Activated T-helper 1 cell treated with Interleukin-2 at 50 U/mL for 16 hours (primary cell): ENCODE measurements around the gene SSR4.
"Not testable (repeated sequence)": the region's sequence is repeated elsewhere in the genome, so short reads cannot be mapped to it uniquely, and the experiment has no call there.

ENCODE experiments used
- DNase-seq: peaks from one replicate; pipeline ENCODE4 v3.0.0-alpha.2; 2020; ENCODE audit warnings: low read depth

Gene SSR4

GRCh38 chrX:153794018-153794896 lies at the start of gene SSR4, which contains the start of gene IDH3G:
Gene SSR4, plus strand, starts transcription at chrX:153794668. Its CDS starts 20 bp downstream, at chrX:153794688.
Gene IDH3G, minus strand, starts transcription at chrX:153794375. Its CDS starts 49 bp downstream, at chrX:153794326.
- peak; percentile 89 for DNase-seq

DNA sequence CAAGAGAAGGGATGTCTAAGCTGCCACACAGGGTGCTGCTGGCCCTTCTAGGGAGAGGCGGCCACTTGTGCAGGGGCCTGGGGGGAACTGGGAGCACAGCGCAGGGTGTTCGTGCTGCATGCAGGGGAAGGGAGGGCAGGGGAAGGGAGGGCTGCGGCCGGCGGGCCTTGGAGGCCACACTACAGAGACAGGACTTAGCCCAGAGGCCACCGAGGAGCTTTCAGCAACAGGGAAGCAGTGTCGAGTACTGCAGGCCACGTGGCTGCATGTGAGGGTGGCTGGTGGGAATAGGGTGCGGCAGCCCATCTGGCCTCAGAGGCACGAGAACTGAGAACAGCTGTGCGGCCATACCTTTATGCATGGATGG lies 49.4 kb upstream of the SSR4 start:
- DNase-seq = not testable (repeated sequence)

DNA sequence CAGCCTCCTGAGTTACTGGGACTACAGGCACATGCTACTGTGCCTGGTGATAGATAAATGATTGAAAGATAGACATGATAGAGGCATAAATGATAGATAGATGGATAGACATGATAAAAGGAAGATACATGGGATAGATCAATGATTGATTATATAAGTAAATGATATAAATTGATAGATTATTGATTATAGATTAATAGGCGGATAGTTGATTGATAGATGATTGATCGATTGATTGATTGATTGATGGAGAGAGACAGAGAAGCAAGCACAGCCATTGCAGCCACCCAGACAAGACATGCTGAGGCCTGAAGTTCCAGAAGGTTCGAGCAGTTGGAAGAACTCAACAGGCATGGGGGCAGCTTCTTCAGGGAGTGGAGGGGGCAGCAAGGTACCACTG lies 48.1 kb upstream of the SSR4 start:
- no peak for DNase-seq

GRCh38 chrX:153746991-153747390 lies 47.5 kb upstream of the SSR4 start:
- not testable (repeated sequence) for DNase-seq

- DNase-seq = not testable (repeated sequence)
These were observed 45.5 kb upstream of the SSR4 start for GRCh38 chrX:153749017-153749416.

DNA sequence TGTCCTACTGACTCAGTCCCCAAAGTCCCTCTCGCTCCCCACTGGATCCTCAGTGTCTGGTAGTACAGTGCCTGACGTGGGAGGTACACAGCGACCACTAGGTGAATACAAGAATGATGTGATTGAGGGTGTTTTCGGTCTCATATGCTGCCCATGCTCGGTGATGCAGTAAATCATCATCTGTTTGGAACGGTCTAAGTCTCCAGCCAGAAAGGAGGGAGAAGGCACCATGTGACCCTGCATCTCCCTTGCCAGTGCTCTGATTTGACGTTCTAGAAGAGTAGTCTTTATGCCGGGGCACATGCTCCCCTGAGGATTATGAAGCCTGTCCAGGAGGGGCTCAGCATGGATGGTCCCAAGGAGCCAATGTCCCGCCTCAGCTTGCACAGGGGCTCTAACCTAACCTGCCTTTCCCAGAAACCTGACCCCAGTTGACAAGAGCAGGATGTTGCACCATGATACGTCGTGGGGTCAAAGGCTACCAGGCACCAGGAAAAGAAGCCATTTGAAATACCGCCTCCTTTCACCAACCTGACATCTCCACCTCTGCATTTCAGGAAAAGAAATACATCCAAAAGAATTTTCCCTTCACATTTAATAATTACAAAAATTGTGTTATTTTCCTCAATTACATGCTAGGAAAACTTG lies 44.2 kb upstream of the SSR4 start:
- no peak for DNase-seq

DNA sequence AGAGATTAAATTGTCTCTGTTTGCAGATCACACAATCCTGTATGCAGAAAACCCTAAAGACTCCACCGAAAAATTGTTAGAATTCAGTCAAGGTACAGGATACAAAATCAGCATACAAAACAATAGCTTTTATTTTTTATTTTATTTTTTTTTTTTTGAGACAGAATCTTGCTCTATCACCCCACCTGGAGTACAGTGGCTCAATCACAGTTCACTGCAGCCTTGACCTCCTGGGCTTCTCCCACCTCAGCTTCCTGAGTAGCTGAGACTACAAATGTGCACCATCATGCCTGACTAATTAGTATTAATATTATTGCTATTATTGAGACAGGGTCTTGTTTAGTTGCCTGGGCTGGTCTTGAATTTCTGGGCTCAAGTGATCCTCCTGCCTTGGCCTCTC lies 39.3 kb upstream of the SSR4 start:
- no peak for DNase-seq

DNA sequence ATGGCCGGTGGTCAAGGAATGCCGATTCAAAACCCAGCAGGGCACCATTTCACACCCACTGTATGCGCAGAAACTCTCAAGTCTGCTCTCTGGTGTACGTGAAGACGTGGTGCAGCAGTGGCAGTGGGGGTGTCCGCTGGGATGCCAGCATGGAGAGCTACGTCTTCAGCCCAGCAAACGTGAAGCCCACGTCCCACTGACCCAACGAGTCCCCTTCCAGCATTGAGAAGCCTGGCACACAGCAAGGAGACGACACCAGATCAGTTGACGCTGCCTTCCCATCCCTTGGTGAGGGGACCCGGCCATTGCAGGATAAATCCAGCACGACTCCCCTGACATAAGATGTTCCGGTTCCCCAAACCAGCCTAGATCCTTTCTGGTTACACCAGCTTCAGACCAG lies 32.6 kb upstream of the SSR4 start:
- DNase-seq = no peak

- DNase-seq = no peak
These were observed 31.8 kb upstream of the SSR4 start for GRCh38 chrX:153762626-153763173.

- no peak for DNase-seq
These were observed 31.1 kb upstream of the SSR4 start for GRCh38 chrX:153763298-153763932.

DNA sequence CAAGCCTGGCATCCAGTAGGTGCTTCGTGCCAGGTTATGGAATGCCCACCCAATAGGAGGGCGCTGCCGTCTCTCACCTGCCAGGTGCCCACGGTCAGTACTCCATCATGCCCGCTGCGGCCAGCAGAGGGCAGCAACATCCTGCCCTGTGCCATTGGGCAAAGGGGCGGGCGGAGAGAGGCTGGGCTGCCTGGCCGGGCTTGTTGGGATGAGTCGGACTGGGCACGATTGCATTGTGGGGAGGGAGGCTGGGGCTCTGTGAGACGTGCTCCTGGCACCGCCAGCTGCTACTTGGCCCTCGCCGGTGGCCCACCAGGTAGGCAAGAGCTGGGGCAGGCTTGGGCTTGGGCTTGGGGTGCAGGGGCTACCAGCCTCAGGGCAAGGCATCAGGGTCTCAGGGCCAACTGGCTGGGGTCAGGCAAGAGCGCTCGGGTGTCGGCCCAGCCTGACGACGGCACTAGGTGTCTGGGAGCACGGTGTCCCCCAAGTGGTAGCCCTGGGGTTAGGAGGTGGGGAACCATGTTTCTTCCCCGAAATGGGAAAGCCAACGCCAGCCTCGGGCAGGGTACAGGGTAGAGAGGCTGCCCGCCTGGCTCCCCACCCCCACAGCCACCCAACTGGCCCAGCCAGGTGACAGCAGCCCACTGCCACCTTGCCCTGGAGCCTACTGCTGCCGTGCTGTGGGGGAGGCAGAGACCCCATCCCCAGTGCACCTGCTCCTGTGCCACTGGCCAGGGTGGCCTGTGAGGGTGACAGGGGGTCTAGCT lies 30.3 kb upstream of the SSR4 start, which contains the start of gene PLXNB3:
TSS of gene PLXNB3 (plus strand) at position 261 of the 767 bp plus-strand sequence. CDS start 1,287 bp downstream, outside the sequence.
- DNase-seq = peak; percentile 65

GRCh38 chrX:153764786-153765137 lies 29.7 kb upstream of the SSR4 start:
- DNase-seq = no peak

- DNase-seq = no peak
These were observed 29.1 kb upstream of the SSR4 start for GRCh38 chrX:153765138-153766079.

GRCh38 chrX:153766098-153766817 lies 28.2 kb upstream of the SSR4 start:
- no peak for DNase-seq

DNA sequence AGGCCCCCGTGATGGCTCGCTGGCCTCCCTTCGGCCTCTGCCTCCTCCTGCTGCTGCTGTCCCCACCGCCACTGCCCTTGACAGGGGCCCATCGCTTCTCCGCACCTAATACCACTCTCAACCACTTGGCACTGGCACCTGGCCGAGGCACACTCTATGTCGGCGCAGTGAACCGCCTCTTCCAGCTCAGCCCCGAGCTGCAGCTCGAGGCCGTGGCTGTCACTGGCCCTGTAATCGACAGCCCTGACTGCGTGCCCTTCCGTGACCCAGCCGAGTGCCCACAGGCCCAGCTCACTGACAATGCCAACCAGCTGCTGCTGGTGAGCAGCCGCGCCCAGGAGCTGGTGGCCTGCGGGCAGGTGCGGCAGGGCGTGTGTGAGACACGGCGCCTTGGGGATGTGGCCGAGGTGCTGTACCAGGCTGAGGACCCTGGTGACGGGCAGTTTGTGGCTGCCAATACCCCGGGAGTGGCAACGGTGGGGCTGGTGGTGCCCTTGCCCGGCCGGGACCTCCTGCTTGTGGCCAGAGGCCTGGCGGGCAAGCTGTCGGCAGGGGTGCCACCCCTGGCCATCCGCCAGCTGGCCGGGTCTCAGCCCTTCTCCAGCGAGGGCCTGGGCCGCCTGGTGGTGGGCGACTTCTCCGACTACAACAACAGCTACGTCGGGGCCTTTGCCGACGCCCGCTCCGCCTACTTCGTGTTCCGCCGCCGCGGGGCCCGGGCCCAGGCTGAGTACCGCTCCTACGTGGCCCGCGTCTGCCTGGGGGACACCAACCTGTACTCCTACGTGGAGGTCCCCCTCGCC lies 27.4 kb upstream of the SSR4 start:
- no peak for DNase-seq

GRCh38 chrX:153767674-153768055 lies 26.8 kb upstream of the SSR4 start:
- no peak for DNase-seq

GRCh38 chrX:153768311-153769157 lies 25.9 kb upstream of the SSR4 start:
- no peak for DNase-seq
